ENCODE data around the gene ASF1A.

DNA sequence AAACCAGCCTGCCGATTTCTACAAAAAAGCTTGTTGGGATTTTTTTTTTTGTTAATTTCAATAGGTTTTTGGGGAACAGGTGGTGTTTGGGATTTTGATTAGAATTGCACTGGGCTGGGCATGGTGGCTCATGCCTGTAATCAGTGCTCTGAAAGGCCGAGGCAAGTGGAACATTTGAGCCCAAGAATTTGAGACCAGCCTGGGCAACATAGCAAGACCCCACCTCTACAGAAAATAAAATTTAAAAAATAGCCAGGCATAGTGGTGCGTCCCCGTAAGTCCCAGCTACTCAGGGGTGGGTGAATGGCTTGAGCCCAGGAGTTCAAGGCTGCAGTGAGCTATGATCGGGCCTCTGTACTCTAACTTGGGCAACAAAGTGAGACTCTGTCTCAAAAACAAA is 40.5 kb upstream of the ASF1A start:
- TF ChIP-seq, protein P1, sequence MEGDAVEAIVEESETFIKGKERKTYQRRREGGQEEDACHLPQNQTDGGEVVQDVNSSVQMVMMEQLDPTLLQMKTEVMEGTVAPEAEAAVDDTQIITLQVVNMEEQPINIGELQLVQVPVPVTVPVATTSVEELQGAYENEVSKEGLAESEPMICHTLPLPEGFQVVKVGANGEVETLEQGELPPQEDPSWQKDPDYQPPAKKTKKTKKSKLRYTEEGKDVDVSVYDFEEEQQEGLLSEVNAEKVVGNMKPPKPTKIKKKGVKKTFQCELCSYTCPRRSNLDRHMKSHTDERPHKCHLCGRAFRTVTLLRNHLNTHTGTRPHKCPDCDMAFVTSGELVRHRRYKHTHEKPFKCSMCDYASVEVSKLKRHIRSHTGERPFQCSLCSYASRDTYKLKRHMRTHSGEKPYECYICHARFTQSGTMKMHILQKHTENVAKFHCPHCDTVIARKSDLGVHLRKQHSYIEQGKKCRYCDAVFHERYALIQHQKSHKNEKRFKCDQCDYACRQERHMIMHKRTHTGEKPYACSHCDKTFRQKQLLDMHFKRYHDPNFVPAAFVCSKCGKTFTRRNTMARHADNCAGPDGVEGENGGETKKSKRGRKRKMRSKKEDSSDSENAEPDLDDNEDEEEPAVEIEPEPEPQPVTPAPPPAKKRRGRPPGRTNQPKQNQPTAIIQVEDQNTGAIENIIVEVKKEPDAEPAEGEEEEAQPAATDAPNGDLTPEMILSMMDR (IDR thresholded peaks at IDR 0.05; ENCODE audit: poor library complexity, severe bottlenecking): no peak
- TF ChIP-seq POLR2AphosphoS5 (IDR thresholded peaks at IDR 0.05) (no peak), RAD21 (conservative IDR thresholded peaks at IDR 0.05) (no peak)
